ENCODE data around the gene ALK.

Gene ALK

DNA sequence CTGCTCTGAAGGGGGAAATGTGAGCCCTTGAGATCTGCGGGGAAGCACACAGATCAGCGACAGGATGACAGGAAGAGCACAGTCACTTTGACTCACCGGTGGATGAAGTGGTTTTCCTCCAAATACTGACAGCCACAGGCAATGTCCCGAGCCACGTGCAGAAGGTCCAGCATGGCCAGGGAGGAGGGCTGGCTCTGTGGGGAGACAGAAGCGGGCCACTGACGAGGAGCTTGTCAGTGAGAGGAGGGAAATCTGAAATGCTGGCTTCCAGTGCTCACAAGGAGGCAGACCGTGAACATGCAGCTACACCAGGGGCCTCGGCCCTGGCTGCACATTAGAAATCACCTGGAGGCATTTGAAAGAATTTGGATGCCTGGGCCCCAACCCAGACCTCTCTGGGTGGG lies 707.5 kb downstream of the ALK start:
- TF ChIP-seq MYC (IDR thresholded peaks at IDR 0.05; ENCODE audit: low read depth, low read length) (no peak), POLR2A (IDR thresholded peaks at IDR 0.05; ENCODE audit: extremely low read depth, insufficient read length) (no peak)
- TF ChIP-seq, protein P1, sequence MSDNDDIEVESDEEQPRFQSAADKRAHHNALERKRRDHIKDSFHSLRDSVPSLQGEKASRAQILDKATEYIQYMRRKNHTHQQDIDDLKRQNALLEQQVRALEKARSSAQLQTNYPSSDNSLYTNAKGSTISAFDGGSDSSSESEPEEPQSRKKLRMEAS (IDR thresholded peaks at IDR 0.05; ENCODE audit: low read depth, low read length) = no peak
- TF ChIP-seq, protein P2, sequence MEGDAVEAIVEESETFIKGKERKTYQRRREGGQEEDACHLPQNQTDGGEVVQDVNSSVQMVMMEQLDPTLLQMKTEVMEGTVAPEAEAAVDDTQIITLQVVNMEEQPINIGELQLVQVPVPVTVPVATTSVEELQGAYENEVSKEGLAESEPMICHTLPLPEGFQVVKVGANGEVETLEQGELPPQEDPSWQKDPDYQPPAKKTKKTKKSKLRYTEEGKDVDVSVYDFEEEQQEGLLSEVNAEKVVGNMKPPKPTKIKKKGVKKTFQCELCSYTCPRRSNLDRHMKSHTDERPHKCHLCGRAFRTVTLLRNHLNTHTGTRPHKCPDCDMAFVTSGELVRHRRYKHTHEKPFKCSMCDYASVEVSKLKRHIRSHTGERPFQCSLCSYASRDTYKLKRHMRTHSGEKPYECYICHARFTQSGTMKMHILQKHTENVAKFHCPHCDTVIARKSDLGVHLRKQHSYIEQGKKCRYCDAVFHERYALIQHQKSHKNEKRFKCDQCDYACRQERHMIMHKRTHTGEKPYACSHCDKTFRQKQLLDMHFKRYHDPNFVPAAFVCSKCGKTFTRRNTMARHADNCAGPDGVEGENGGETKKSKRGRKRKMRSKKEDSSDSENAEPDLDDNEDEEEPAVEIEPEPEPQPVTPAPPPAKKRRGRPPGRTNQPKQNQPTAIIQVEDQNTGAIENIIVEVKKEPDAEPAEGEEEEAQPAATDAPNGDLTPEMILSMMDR (IDR thresholded peaks at IDR 0.05; ENCODE audit: low read depth, low read length) = no peak
- no peak overlapping the region for H3K4me3 ChIP-seq (ENCODE audit: low read depth, low read length)
- no peak for DNase-seq (ENCODE audit: low read depth)

DNA sequence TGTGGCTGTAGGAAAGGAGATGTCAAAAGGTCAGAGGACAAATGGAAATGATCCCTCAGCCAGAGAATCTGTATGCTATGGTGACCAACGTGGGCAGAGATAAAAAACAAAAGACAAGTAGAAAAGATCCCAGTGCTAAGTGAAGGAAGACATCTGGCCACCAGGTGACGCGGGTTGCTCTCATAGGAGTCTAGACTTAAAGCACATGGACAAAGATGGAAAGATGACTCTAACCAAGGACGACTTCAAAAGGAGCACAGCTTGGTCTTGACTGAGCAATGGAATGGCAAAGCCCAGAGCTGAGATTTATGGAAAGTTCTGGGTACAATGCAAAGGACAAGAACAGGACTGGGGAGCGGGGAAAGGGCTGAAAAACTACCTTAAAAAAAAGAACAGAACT lies 709.4 kb downstream of the ALK start:
- DNase-seq (ENCODE audit: low read depth) = no peak
- TF ChIP-seq, protein P2 (IDR thresholded peaks at IDR 0.05; ENCODE audit: low read depth, low read length) = no peak
- TF ChIP-seq MYC (IDR thresholded peaks at IDR 0.05; ENCODE audit: low read depth, low read length) = no peak
- no peak for TF ChIP-seq POLR2A (IDR thresholded peaks at IDR 0.05; ENCODE audit: extremely low read depth, insufficient read length)
- TF ChIP-seq, protein P1 (IDR thresholded peaks at IDR 0.05; ENCODE audit: low read depth, low read length) = no peak
- no peak overlapping the region for H3K4me3 ChIP-seq (ENCODE audit: low read depth, low read length)

DNA sequence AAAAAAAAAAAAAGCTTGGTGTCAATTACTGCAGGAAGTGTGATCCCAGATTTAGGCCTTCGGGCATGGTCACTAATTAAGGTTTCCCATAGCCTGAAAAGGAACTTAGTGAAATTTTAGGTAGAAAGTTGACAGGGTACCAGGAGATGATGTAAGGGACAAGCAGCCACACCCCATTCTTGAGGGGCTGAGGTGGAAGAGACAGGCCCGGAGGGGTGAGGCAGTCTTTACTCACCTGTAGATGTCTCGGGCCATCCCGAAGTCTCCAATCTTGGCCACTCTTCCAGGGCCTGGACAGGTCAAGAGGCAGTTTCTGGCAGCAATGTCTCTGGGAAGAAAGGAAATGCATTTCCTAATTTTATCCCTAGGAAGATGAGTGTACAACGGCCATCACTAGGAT lies 711.8 kb downstream of the ALK start:
- H3K4me3 ChIP-seq (ENCODE audit: low read depth, low read length) = no peak overlapping the region
- no peak for DNase-seq (ENCODE audit: low read depth)
- TF ChIP-seq POLR2A (IDR thresholded peaks at IDR 0.05; ENCODE audit: extremely low read depth, insufficient read length) = no peak
- TF ChIP-seq, protein P2 (IDR thresholded peaks at IDR 0.05; ENCODE audit: low read depth, low read length) = no peak
- TF ChIP-seq, protein P1 (IDR thresholded peaks at IDR 0.05; ENCODE audit: low read depth, low read length) = no peak
- TF ChIP-seq MYC (IDR thresholded peaks at IDR 0.05; ENCODE audit: low read depth, low read length) = no peak

DNA sequence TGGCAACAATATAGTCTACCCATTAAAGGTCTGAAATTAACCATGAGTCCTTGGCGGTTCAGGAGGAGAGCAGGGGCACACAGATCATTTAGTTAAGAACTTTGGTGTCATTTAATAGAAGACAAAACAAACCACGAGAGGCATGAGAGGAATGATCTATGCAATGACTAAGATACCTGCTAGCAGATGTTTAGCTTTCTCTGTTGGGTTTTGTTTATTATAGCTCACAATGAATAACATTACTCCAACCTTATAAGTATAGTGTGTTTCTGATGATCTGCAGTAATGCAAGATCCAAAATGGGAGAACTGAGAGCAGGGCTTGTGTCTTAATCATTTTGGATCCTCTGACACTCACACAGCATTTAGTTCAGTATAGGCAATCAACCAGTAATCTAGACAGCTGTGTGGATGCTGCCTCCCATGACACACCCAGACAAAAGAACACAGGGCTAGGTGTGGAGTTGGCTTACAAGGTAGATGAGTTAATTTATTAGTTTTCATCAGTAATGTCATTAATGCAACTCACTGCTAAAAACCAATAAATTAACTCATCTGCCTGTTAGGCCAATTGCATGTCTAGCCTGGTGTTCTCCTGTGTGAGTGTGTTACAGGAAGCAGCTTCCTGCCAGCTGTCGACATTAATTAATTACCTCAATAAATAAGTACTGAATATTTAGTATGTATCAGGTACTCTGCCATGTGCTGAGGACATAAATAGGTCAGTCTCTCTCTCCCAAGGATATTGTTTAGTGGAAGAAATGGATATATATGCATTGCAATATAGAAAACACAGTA lies 713.8 kb downstream of the ALK start:
- H3K4me3 ChIP-seq (ENCODE audit: low read depth, low read length) = no peak overlapping the region
- TF ChIP-seq, protein P1 (IDR thresholded peaks at IDR 0.05; ENCODE audit: low read depth, low read length) = no peak
- TF ChIP-seq POLR2A (IDR thresholded peaks at IDR 0.05; ENCODE audit: extremely low read depth, insufficient read length) = no peak
- TF ChIP-seq, protein P2 (IDR thresholded peaks at IDR 0.05; ENCODE audit: low read depth, low read length) = no peak
- no peak for TF ChIP-seq MYC (IDR thresholded peaks at IDR 0.05; ENCODE audit: low read depth, low read length)
- no peak for DNase-seq (ENCODE audit: low read depth)

DNA sequence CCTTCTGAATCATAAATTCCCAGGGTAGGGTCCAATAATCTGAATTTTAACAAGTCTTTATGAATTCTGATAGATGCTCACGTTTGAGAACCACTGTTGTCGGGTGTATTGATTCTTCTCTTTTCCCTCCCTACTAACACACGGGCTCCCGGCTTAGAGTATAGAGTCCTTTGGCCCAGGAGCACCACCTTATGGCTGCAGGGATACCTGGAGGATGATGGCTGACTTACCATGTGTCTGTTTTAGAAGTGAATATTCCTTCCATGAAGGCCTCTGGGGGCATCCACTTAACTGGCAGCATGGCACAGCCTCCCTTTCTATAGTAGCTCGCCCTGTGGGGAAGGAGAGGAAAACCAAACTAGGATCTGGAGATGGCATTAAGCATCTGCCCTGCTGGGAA lies 714.4 kb downstream of the ALK start:
- no peak for DNase-seq (ENCODE audit: low read depth)
- TF ChIP-seq, protein P2 (IDR thresholded peaks at IDR 0.05; ENCODE audit: low read depth, low read length) = no peak
- TF ChIP-seq POLR2A (IDR thresholded peaks at IDR 0.05; ENCODE audit: extremely low read depth, insufficient read length) (no peak), MYC (IDR thresholded peaks at IDR 0.05; ENCODE audit: low read depth, low read length) (no peak)
- TF ChIP-seq, protein P1 (IDR thresholded peaks at IDR 0.05; ENCODE audit: low read depth, low read length) = no peak
- no peak overlapping the region for H3K4me3 ChIP-seq (ENCODE audit: low read depth, low read length)

Data from NB4 (cell line).